IPS-NIHi11 (cell line): ENCODE results near the gene PSME3IP1.

ENCODE experiments used
- DNase-seq: peaks from one replicate; pipeline ENCODE4 v3.0.0; 2012; ENCODE audit warnings: mixed read lengths, low spot score

The PSME3IP1 gene

DNA sequence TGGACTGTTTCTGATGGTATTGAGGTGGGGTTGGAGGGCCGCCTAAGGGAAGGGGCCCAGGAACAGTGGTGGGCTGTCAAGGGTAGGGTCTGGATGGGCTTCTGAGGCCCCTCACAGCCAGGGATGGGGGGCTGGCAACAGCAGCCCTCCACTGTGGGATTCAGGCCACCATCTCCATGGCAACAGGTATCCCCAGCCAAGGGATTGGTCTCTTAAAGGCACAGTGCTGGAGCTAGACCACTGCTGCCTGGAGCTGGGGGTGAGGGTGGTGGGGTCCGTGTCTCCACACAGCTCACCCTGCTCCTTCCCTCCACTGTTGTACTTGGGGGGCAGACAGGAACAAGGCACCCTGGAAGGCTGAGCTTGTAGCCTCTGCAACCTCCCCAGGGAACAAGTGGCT lies 41.8 kb downstream of the PSME3IP1 start:
- DNase-seq, result no peak

DNA sequence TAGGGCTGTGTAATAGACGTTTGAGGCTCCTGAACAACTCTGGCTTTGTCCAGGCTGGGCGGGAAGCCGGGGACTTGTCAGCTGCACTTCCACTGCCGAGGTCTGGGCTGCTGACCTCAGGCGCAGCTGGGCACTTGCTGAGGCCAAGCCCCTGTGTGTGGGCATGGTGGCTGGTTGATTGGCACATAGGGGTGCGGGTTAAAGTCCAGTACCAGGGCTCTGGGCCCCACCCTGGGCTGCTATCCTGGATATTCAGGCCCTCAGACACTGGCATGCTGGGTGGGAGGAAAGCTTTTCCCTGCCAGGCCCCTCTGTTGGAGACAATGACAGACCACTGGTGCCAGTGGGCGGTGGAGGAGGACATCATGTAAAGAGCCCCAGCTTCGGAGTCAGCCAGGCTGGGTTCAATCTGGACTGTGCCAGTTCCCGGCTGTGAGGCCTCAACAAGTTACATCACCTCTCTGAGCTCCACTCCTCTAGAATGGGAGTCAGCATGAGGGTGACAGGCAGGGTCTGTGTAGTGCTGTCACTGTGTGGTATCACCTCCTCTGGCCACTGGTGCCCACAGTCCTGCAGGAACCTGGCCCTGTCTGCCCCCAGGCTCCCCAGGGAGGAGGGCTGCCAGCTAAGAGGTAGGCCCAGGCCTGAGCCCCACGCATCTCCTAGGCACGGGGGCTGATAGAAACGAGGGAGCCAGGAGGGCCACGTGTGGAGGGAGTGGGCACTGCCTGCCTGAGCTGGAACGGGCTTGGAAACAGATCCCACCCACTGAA lies 42.5 kb downstream of the PSME3IP1 start:
- DNase-seq, result no peak

DNA sequence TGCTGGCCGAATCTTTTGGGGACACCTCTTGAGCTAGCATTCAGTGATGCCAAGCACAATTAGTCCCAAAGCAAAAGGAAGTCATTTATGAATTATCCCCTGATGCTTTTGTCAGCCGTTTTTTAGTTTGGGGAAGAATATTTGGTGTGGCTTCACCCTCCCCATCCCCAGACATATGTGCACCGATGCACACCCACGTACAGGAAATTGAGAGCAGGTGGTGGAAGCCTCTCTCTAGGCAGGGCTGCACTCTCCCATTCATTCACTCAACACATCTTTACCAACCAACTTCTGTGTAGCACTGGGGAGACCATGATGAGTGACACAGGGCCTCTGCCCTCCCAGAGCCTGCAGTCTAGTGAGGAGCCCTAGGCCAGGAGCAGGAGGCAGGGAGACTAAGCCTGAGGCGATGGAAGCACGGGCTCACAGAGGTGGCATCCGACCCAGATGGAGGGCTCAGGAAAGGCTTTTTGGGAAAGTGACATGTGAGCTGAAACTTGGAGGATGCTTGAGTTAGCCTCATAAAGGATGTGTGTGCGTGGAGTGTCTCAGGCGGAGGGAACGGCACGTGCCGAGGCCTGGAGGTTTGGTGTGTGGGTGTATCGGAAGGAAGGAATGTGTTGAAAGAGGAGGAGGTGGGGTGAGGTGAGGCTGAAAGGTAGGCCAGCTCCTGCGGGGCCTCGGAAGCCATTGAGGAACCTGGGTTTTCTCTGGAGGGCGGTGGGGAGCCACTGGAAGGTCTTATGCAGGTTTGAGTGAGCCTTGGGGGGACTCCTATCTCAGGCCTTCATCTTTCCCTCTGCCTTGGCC lies 43.8 kb downstream of the PSME3IP1 start:
- no peak for DNase-seq

DNA sequence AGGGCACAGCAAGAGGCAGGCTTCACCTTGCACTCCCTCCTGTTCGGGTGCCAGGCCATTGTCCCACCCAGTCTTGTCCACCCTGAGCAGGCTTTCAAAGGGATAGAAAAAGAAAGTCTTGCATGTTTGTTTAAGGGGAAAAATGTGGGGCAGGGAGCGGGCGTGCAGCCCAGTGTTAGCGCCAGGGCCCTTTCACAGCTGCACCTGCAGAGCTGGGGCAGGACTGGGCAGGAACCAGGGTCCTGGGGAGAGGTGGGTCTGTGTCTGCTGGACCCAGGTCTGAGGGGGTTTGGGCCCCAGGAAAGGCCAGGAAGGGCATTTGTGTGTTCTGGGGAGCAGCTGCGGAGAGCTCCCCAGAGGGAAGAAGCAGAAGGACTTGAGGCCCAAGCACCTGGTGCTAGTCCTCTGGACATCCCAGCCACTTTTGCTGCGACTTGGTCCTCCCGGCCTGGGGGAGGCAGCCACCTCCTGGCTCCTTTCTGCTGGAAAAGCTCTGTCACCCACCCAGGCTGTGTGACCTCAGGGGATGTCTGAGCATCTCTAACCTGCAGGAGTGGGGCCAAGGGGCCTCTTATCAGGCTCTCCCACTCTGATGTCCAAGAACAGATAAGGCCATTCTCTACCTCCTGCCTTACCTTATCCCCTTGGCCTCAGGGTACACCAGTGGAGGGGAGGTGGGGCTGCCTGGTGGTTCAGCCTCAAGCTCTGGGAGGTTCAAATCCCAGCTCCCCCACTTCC lies 44.7 kb downstream of the PSME3IP1 start:
- DNase-seq, result no peak

DNA sequence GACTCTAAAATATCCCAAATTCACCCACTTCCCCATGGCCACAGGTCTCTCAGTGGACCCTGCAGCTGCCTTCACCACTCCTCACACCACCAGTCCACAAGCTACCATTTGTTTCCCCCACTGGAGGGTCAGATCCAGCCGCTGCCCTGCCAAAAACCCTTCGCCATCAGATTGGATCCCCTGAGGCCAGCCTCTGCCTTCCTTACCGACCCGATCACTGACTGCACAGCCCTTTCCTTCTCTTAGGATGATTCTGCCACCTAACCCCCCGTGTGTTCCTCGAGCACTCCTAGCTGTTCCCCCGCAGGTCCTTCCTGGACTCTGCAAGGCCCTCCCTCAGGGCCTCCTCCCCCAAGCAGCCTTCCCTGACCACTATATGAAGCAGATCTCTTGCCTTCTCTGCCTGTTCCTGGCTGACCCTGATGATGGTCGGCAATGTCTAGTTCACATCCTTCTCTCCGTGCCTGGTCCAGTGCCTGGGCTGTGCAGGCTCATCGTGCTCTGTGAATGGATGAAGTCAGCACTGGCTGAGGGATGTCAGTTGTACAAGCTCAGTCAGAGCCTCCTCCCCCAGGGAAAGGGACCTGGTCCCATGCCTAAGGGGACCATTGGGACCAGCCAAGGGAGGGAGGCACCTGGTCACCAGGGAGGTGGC lies 47.4 kb downstream of the PSME3IP1 start:
- no peak for DNase-seq

DNA sequence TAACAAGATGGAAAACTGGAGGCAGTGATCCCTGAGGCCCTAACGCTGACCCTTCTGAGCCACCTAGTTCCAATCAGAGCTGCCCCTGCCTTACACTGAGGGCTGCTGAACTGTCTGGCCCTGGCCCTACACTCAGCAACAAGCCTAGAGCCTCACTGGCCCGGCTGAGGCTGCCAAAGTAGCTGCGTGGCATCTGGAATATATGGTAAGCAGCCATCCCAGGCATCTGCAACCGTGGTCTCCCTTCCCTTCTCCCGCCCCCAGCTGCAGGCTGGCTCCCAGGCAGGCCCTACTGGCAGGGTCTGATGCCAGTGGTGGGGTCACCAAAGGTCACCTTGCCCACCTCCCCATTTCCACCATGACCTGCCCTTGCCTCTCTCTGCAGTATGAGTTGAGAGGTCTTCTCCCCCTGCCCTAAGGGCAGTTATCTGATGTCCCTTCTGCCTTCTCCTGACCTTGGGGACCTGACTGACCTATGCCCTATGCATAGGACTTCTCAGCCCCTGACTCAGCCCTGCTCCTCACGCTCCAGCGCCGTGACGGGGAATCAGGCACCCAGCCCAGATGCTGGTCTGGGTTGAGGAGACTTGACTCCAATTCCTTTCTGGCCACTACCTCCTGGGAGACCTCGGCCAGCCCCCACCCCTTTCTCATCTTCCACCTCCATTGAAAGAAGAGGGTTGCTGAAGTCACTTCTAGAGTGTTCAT lies 48.1 kb downstream of the PSME3IP1 start:
- no peak for DNase-seq

DNA sequence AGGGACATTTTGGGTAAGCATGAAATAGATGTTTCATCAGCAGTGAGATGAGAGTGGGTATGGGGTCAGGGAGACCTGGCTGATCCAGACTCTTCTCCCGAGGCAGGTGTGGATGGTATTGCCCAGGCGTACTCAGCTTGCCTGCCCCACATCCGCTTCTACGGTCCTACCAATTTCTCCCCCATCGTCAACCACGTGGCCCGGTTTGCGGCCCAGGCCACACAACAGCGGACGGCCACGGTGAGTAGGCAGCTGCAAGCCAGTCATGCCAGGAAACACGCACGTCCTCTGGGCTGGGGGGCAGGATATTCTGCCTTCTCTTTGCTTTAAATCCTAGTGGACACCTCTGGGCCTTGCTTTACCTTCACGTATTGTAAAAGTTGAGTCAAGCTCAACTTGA lies 48.8 kb downstream of the PSME3IP1 start:
- no peak for DNase-seq

DNA sequence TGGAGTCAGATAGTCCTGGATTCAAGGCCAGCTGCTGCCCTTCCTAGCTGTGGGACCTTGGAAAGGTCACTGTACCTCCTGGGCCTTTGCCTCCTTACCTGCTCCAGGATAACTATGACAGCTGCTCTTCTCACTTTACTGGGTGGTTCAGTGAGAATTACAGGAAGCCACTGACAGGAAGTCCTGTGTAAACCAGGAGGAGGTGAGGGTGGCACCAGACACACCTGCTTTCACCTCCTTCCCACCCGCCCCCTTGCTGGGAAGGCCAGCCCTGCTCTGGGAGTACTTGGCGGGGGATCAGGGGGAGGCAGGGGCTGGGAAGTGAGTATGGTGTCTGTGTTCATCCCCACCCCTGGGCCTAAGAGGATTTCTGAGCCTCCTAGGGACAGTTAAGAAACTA lies 50.9 kb downstream of the PSME3IP1 start:
- no peak for DNase-seq

DNA sequence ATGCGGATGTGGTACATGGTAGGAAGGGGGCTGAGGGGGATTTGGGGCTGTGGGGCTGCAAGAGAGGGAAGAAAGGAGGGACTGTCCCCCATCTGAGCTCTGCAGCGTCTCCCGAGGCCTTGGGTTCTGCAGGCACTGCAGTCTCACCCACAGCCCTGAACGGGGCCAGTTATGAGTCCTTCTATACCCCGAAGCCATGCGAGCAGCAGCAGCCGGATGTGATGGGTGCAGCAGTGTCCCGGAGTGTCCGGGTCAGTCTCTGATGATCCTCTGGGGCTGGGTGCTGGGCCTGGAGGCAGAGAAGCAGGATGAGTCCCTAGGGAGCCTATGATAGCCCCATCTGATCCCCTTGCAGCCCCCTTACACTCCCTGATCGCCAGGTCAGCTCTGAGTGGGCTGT lies 52.0 kb downstream of the PSME3IP1 start:
- DNase-seq, result no peak

DNA sequence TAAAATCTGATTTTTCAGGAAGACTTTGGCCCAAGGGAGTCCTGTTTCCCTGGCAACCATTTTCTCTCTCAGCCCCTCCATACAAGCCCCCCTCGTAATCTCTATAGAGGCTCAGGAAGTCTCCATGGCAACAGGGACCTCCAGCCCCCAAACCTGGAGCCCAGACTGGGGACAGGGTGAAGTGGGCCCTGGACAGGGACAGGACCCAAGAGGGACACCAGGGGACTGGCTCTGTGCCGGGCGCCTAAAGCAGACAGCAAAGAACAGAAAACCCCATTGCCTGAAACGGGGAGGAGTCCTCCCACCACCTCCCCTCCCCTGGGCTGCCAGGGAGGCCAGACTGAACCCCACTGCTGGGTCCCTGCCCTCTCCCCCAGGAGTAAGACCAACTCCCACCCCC lies 52.8 kb downstream of the PSME3IP1 start:
- no peak for DNase-seq

DNA sequence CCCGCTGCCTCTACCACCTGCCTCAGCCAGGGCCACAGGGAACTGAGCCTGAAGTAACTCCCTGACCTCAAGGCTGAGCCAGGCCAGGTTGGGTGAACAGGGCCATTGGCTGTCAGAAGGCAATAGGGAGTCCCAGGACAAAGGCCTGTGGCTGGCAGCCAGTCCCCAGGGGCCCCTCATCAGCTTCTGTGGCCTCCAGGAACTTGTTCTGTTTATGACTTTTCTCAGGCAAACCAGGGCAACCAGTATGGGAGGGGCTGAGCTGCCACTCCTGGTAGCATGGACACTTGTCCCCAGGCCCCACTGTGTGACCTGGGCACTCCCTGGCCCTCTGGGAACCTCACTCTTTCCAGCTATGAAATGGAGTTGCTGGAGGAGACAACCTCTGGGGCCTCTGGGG lies 53.4 kb downstream of the PSME3IP1 start:
- no peak for DNase-seq

DNA sequence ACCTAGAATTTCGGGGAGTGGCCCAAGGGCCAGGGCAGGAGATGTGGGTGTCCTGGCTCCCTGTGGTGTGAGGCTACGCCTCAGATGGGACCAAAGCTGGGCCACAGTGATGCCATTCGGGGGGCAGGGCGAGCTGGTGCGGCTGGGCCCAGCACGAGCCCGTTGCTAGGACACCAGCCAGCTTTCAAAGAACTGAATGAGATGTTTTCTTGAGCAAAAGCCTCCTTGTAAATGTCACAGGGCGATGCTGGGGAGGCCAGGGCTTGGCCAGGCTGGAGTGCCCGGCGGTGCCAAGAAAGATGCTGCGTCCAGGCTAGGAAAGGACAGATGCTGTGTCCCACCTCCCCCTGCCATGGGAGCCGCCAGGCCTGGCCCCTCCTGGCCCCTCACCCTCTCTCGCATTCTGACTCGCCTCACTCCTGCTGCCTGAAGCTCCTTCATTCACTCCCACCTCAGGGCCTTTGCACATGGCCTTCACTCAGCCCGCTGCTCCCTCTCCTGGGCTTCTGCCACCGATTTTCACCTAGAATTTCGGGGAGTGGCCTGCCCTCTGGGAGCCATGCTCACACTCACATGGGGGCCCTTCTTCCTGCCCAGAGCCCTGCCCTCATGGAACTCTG lies 54.4 kb downstream of the PSME3IP1 start:
- DNase-seq, result no peak

DNA sequence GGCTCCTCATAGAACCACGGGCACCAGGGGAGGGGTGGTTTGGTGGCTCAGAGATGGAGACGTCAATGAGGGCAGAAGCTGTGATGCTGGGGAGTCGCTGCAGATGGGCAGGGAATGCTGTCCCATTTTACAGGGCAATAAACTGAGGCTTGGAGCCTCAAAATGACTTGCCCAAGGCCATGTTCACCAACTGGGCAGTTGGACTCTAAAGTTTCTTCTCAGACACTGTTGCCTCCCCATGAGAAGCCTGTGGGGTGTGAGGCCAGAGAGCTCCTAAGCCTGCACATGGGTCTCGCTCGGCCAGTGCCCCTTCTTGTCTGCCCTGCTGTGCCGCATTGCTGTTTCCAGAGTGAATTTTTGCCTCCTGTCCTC lies 54.9 kb downstream of the PSME3IP1 start:
- DNase-seq, result no peak

DNA sequence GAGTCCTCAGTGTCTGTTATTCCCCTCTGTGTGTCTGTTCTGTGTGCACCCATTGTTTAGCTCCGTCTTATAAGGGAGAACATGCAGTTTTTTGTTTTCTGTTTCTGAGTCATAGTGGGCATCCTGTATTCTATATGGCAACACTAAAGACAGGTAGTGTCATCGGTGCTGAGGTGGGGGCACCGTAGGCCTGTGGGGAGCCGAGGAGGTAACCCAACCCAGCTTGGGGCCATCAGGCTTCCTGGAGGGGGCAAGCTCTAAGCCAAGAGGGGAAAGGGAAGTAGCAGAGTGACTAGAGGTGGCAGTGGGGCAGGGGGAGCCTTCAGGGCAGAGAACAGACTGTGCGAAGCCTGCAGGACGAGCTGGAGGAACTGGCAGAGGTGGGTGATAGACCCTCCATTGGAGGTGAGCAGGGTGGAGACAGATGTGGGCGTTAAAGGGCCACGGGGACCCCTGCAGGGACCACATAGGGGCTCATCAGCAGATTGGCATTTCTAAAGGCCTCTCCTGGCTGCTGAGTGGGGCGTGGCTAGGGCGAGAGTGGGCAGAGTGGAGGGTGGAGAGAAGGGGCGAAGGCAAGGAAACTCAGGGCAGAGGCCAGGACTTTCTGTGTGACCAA lies 57.0 kb downstream of the PSME3IP1 start:
- DNase-seq, result no peak

DNA sequence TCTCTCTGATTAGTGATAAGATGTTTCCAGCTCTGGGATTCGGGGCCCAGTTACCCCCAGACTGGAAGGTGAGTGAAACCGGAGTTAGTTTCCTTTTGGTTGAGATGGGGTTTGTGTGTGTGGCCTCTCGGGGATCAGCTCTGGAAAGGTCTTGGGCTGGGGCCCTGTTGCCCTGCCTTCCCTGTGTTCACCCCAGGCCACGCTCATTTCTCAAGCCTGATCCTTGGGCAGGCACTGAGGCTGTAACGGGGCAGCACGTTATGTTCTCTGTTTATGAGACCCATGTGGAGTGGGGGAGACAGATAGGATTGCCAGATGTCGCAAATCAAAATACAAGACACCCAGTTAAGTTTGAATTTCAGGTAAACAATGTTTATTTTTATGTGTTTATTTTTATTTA lies 58.0 kb downstream of the PSME3IP1 start:
- DNase-seq, result no peak

DNA sequence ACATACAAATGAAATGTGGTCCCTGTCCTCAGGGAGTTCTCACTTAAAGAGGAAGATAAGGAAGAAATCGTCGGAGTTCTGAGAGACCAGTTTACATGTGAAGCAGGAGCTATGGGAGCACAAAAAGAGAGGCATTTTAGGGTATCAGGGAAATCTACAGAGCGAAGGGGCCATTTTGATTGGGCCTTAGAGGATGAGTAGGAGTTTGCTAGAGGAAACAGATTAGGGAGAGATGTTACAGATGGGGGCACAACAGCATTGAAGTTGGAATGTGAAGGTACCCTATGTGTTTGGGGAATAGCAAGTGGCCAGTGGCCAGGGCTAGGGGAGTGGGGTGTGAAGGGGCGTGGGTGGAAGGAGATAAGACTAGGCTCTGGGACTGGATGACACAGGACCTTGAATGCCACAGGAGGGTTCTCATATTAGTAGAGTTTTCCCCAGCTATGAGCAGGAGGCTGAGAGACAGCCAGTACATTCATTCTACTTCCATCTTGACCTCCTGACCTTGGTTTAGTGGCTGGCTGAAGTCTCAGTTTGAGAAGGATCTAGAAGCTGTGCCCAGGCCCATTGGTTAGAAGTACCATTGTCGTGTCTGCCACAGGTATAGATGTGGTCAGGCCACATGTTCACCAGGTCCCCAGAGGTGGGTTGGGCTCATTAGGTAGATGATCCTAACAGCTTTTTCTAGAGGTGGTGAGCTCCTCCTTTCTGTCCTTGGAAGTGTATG lies 58.6 kb downstream of the PSME3IP1 start:
- no peak for DNase-seq

DNA sequence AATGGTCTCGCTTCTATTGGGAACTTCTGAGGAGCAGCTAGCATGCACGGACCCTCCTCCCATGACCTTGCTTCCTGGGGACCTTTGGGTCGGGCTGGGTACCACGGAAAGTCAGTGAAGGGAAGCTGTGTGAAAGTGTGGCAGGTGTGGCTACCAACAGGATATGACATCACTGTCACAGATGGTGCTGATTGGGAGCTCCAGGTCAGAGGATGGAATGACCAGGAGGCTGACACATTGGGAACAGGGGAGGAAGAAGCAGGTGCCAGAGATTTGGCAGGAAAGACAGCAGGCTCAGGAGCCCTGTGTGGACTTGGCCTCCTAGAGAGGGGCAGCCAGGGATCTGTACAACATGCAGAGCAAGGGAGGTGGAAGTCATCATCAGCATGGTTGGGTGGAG lies 59.4 kb downstream of the PSME3IP1 start:
- no peak for DNase-seq

DNA sequence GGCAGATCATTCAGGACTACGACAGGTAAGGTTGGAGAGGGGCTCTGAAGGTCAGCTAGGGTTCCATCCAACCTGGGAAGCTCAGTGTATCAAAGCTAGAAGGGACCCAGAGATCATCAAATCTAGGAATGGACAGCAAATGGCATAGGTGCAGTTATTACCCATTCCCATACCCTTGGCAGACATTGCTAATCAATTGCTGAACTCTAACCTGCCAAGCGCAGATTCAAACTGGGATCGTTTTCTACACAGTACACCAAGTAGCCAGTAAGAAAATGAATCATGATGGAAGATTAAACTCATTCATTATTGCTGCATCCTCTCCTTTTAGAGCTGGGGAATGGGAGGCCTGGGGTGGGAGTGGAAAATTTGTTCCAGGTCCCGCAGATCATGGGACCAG lies 59.9 kb downstream of the PSME3IP1 start:
- DNase-seq, result no peak

DNA sequence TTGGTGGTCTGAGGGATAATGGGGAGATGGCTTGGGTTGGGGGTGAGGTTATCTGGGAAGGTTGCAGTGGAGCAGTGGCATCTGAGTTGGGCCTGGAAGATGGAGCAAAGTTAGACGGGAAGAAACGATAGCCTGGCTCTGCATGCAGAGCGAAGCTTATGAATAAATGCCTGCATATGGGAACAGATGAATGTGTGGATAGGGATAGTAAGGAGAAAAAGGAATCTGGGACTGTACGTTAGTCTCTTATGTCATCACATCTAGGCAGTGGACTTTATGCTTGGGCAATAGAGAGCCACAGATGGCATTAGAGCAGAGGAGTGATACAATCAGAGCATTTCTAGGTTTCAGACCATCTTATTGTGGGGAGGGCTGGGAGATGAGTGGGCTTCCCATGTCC lies 60.5 kb downstream of the PSME3IP1 start:
- DNase-seq, result no peak

DNA sequence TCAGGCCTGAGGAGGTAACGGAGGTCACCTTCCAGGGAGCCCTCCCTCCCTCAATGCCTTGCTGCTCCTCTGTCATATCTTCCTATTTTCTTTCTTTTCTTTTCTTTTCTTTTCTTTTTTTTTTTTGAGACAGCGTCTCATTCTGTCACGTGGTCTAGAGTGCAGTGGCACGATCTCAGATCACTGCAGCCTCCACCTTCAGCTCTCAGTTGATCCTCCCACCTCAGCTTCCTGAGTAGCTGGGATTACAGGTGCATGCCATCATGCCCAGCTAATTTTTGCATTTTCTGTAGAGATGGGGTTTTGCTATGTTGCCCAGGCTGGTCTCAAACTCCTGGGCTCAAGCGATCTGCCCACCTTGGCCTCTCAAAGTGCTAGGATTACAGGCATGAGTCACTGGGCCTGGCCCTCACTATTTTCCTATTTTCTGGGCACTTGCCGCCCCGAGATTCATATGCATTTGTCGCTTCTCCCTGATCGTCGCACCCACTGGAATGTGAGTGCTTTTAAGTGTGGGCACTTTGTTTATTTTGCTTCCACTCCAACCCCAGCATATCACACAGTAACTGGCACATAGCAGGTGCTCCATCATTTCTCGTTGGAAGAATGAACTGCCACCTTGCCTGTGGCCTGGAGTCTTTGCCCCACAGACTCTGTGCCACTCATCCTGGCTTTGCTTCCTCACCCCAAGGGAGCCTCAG lies 61.7 kb downstream of the PSME3IP1 start:
- DNase-seq, result no peak
